ENCODE results near the gene UBA3. TPM values are rescaled to one million over a fixed set of nuclear protein-coding genes. Genes with fewer than 3 reads are reported as not detected.

Gene UBA3
- total and polyA plus RNA-seq, 4 donors: 41.2 to 107 (median 49.1) TPM

DNA sequence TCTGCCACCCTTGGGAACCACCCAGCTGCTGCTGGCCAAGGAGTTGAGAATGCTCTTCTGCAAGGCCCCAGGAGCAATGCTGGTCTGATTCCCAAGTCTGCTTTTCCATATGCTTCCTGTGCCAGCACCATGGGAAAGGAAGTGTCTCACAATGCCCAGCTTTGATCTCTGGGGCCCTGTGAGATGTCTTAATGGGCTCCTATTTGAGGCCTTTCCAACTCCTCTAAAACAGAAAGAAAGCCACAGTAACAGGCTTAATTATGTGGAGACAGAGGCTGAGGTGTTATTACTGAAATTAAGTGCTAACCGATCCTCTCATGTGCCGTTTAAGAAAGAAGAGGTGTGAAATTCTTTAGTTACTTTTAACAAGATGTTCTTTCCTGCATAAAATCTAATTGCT lies 71.2 kb downstream of the UBA3 start:
- Histone ChIP-seq H3K36me3 (ENCODE audit: control insufficient read depth in 4 of 4, insufficient read depth in 4 of 4, low read length in 4 of 4) (peaks cover 0 to 20% (median 9%) of the 10 kb centered on the region in 4 donors), H3K9ac (ENCODE audit: insufficient read depth in 1 of 2, low read length in 2 of 2) (no peak overlapping the region), H3K9me3 (ENCODE audit: control insufficient read depth in 4 of 4, insufficient read depth in 3 of 4, low read length in 3 of 4) (no peaks in the 10 kb centered on the region), H3K27me3 (ENCODE audit: control insufficient read depth in 3 of 3, insufficient read depth in 3 of 3, low read length in 2 of 3) (no peaks in the 10 kb centered on the region), H3K4me1 (ENCODE audit: control insufficient read depth in 5 of 5, insufficient read depth in 5 of 5, low read length in 5 of 5) (peaks cover 0 to 77% (median 12%) of the 10 kb centered on the region in 5 donors), H3K27ac (ENCODE audit: low read depth in 1 of 2, low read length in 1 of 2) (peak overlapping the region in 1 of 2 donors; percentile 81), H3K4me3 (no peak overlapping the region)
- ATAC-seq (ENCODE audit: insufficient read depth, low FRiP score) (no peak), DNase-seq (peak; percentile 42 to 66 (median 64))
- 55 to 74% methylated on average over 2 of the region's 2 CpGs for WGBS, 2 donors
- TF ChIP-seq, protein P1, sequence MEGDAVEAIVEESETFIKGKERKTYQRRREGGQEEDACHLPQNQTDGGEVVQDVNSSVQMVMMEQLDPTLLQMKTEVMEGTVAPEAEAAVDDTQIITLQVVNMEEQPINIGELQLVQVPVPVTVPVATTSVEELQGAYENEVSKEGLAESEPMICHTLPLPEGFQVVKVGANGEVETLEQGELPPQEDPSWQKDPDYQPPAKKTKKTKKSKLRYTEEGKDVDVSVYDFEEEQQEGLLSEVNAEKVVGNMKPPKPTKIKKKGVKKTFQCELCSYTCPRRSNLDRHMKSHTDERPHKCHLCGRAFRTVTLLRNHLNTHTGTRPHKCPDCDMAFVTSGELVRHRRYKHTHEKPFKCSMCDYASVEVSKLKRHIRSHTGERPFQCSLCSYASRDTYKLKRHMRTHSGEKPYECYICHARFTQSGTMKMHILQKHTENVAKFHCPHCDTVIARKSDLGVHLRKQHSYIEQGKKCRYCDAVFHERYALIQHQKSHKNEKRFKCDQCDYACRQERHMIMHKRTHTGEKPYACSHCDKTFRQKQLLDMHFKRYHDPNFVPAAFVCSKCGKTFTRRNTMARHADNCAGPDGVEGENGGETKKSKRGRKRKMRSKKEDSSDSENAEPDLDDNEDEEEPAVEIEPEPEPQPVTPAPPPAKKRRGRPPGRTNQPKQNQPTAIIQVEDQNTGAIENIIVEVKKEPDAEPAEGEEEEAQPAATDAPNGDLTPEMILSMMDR (IDR thresholded peaks at IDR 0.05; ENCODE audit: control extremely low read depth, extremely low read depth): no peak

DNA sequence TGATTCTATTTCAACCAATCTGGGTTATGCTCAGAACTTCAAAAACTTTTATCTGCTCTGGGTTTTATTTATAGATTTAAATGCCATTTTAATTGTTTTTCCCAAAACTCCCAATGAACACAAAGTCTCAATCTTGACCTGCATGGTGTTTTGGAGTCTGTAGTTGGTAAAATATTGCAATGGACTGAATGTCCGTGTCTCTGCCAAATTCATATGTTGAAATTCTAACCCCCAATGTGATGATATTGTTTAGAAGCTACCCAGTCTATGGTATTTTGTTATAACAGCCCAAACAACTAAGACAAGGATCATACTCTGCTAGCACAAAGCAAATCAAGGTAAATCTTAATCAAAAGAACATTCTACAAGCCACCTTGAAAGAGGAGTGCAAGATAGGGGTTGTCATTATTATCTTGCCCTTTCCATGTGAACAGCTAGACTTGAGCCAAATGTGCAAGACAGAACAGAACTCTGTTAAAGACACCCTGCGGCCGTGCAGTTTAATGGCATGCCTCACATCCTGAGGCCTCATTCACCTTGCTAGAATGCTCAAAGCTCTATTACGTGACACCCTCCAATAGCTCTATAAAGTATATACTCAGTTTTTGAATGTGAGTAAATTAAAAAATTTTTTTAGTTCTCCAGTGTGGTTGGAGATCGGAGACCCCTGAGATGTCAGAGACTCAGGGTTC lies 74.2 kb downstream of the UBA3 start:
- H3K4me3 ChIP-seq: no peak overlapping the region
- no peak overlapping the region for H3K9ac ChIP-seq (ENCODE audit: insufficient read depth in 1 of 2, low read length in 2 of 2)
- no peaks in the 10 kb centered on the region for H3K9me3 ChIP-seq (ENCODE audit: control insufficient read depth in 4 of 4, insufficient read depth in 3 of 4, low read length in 3 of 4)
- no peaks in the 10 kb centered on the region for H3K27me3 ChIP-seq (ENCODE audit: control insufficient read depth in 3 of 3, insufficient read depth in 3 of 3, low read length in 2 of 3)
- H3K4me1 ChIP-seq (ENCODE audit: control insufficient read depth in 5 of 5, insufficient read depth in 5 of 5, low read length in 5 of 5): peaks cover 0 to 61% (median 3%) of the 10 kb centered on the region in 5 donors
- ATAC-seq (ENCODE audit: insufficient read depth, low FRiP score) (no peak), DNase-seq (peak in 2 of 3 donors; percentile 65 to 68)
- TF ChIP-seq, protein P1 (IDR thresholded peaks at IDR 0.05; ENCODE audit: control extremely low read depth, extremely low read depth): no peak
- 87 to 88% methylated on average over 5 of the region's 5 CpGs for WGBS, 2 donors
- H3K27ac ChIP-seq (ENCODE audit: low read depth in 1 of 2, low read length in 1 of 2): no peak overlapping the region
- H3K36me3 ChIP-seq (ENCODE audit: control insufficient read depth in 4 of 4, insufficient read depth in 4 of 4, low read length in 4 of 4): peaks cover 0 to 31% (median 19%) of the 10 kb centered on the region in 4 donors

DNA sequence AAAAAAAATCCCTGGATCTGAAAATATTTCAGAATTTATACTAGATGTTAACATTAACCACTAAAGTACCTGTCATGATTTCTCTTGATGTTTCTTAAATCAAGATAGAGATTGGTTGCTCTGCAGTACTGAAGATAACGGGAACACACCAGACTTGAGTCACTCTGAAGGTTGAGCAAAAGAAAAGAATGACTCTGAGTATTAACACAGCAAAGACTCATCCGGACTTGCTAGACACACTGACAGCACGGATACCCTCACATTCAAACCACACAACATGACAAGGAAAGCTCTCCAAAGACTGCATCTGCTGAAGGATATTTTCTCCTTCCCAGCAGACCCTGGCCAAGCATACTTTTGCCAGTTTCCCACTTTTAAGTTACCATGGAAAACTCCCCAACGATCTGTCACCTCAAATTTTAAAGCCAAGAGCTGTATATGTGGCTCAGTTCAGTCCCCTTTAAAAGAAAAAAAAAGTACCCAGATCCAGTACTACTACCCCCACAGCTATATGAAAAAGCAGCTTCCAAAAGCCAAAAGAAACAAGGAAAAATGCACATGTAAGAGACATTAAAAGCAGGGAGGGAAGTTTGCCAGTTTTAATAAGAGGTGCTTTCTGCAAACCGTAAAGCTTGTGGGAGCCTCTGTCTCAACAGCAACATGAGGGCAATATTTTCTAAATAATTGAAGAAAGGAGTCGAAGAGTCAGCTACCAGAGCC lies 74.9 kb downstream of the UBA3 start:
- H3K9ac ChIP-seq (ENCODE audit: insufficient read depth in 1 of 2, low read length in 2 of 2): peak overlapping the region in 1 of 2 donors; percentile 75
- H3K27me3 ChIP-seq (ENCODE audit: control insufficient read depth in 3 of 3, insufficient read depth in 3 of 3, low read length in 2 of 3): no peaks in the 10 kb centered on the region
- WGBS, 2 donors: 76 to 84% methylated on average over 6 of the region's 6 CpGs
- TF ChIP-seq, protein P1 (IDR thresholded peaks at IDR 0.05; ENCODE audit: control extremely low read depth, extremely low read depth): no peak
- H3K4me1 ChIP-seq (ENCODE audit: control insufficient read depth in 5 of 5, insufficient read depth in 5 of 5, low read length in 5 of 5): peaks cover 0 to 58% (median 3%) of the 10 kb centered on the region in 5 donors
- ATAC-seq (ENCODE audit: insufficient read depth, low FRiP score) (no peak), DNase-seq (peak in 1 of 3 donors; percentile 76)
- H3K36me3 ChIP-seq (ENCODE audit: control insufficient read depth in 4 of 4, insufficient read depth in 4 of 4, low read length in 4 of 4): peaks cover 0 to 31% (median 17%) of the 10 kb centered on the region in 4 donors
- no peak overlapping the region for H3K27ac ChIP-seq (ENCODE audit: low read depth in 1 of 2, low read length in 1 of 2)
- H3K4me3 ChIP-seq: no peak overlapping the region
- H3K9me3 ChIP-seq (ENCODE audit: control insufficient read depth in 4 of 4, insufficient read depth in 3 of 4, low read length in 3 of 4): no peaks in the 10 kb centered on the region

Small RNAs within 50 kb of the gene (small RNA-seq; reads per million reads assigned to genes)
- not detected for gene MIR3136 (ENCODE audit: low replicate concordance)

Other genes with a start within 250 kb of the UBA3 start
- gene TAFA4, start 147.8 kb downstream of the UBA3 start, total RNA-seq: not detected
- gene TAFA4, start 147.8 kb downstream of the UBA3 start, polyA plus RNA-seq: under 1 TPM; 0.14 to 0.22 TPM
- gene EOGT, start 66.7 kb downstream of the UBA3 start, total RNA-seq: 10 to 100 TPM; 35.5 to 54.7 TPM
- 10 to 100 TPM; 14.3 to 34.6 TPM for gene EOGT, start 66.7 kb downstream of the UBA3 start, polyA plus RNA-seq
- 10 to 100 TPM; 35.7 to 84.3 TPM for gene TMF1, start 28.0 kb downstream of the UBA3 start, total RNA-seq
- 10 to 100 TPM in 1 of 2 donors, 1 to 10 TPM in 1; 9.6 to 16.6 TPM for gene TMF1, start 28.0 kb downstream of the UBA3 start, polyA plus RNA-seq
- gene ARL6IP5, start 4.6 kb upstream of the UBA3 start, total RNA-seq: 100 to 1,000 TPM; 105 to 132 TPM
- gene ARL6IP5, start 4.6 kb upstream of the UBA3 start, polyA plus RNA-seq: 100 to 1,000 TPM; 116 to 126 TPM
- under 1 TPM; 0.11 to 0.12 TPM for gene LMOD3, start 42.2 kb upstream of the UBA3 start, total RNA-seq
- under 1 TPM; 0.08 to 0.14 TPM for gene LMOD3, start 42.2 kb upstream of the UBA3 start, polyA plus RNA-seq